GM19238 (cell line): ENCODE measurements around the gene FAM181A.

Source experiments
- DNase-seq: peaks from one replicate; pipeline ENCODE4 v3.0.0; 2011; ENCODE audit warnings: low spot score; ENCODE audit not compliant: insufficient read length

The FAM181A gene

GRCh38 chr14:93926873-93927799, at the start of gene FAM181A:
Gene FAM181A, plus strand, starts transcription at chr14:93927344. Its CDS starts 942 bp downstream, at chr14:93928286.
- DNase-seq, result no peak

GRCh38 chr14:93878212-93878611, 48.9 kb upstream of the FAM181A start:
- no peak for DNase-seq

- DNase-seq, result no peak
Observed at GRCh38 chr14:93878871-93879270, 48.3 kb upstream of the FAM181A start.

GRCh38 chr14:93879362-93879983, 47.7 kb upstream of the FAM181A start:
- DNase-seq, result no peak

GRCh38 chr14:93880021-93880820, 46.9 kb upstream of the FAM181A start:
- no peak for DNase-seq

GRCh38 chr14:93884950-93885349, 42.2 kb upstream of the FAM181A start:
- DNase-seq, result no peak

- DNase-seq, result no peak
Observed at GRCh38 chr14:93888995-93889394, 38.1 kb upstream of the FAM181A start.

- no peak for DNase-seq
Observed at GRCh38 chr14:93889739-93890483, 37.2 kb upstream of the FAM181A start.

GRCh38 chr14:93891756-93892504, 35.2 kb upstream of the FAM181A start:
- DNase-seq, result no peak

- DNase-seq, result no peak
Observed at GRCh38 chr14:93892505-93892839, 34.7 kb upstream of the FAM181A start.

GRCh38 chr14:93892923-93893558, 34.1 kb upstream of the FAM181A start:
- DNase-seq, result peak; percentile 46

GRCh38 chr14:93893661-93894261, 33.4 kb upstream of the FAM181A start:
- DNase-seq, result no peak

GRCh38 chr14:93895023-93895604, 32.0 kb upstream of the FAM181A start:
- DNase-seq, result no peak

- no peak for DNase-seq
Observed at GRCh38 chr14:93897476-93897845, 29.7 kb upstream of the FAM181A start.

- DNase-seq, result no peak
Observed at GRCh38 chr14:93898081-93898611, 29.0 kb upstream of the FAM181A start.

- DNase-seq, result no peak
Observed at GRCh38 chr14:93898731-93899130, 28.4 kb upstream of the FAM181A start.

GRCh38 chr14:93901813-93902212, 25.3 kb upstream of the FAM181A start:
- DNase-seq, result no peak

GRCh38 chr14:93902619-93903307, 24.4 kb upstream of the FAM181A start:
- DNase-seq, result no peak
